Measurements from ENCODE around the gene RYR2.
"Not testable (repeated sequence)": the region's sequence is repeated elsewhere in the genome, so short reads cannot be mapped to it uniquely, and the experiment has no call there.

The RYR2 gene

DNA sequence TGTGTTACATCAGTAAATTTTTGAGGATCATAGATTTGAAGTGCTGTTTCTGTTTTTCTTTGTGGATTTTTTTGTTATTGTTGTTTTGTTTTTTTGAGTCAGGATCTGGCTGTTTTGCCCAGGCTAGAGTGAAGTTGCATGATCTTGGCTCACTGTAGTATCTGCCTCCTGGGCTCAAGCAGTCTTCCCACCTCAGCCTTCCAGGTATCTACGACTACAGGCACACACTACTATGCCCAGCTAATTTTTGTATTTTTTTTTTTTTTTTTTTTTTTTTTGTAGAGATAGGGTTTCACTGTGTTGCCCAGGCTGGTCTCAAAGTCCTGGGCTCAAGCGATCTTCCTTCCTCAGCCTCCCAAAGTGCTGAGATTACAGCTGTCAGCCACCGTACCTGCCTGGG lies 236.0 kb downstream of the RYR2 start:
- DNase-seq = not testable (repeated sequence)

DNA sequence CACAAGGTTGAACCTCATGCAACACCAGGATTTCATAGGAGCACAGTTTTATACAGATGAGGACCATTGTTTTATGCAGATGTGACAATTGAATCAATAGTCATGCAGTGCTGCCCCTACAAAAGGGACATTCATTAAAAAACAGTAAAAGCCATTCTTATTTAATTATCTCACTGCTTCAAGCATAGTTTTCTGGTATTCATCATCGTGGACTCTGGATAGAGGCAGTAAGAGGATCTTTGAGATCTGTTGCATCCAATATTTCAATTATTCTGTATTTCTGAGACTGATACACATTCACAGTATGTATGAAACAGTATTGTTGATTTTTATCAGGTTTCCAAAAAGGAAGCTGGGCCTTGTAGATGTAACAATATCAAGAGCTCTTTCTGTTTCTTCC lies 237.6 kb downstream of the RYR2 start:
- no peak for DNase-seq

DNA sequence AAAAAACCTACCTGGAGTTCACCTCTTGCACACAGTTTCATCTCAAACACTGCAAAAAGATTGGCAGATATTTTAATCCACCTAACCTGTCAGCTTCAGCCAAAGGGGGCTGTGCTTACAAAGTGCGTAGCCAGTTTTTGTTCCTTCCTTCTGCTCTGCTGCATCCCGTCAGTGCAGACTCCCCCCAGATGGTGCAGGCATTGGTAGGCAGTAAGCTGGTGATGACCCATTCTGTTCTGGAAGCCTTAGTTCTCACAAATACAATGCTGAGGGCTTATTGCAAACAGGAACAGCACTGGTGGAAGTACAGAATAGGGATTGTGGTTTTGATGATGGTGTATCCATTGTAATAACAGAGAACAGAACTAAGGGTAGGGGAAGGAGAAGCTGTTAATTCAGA lies 239.5 kb downstream of the RYR2 start:
- DNase-seq = no peak

DNA sequence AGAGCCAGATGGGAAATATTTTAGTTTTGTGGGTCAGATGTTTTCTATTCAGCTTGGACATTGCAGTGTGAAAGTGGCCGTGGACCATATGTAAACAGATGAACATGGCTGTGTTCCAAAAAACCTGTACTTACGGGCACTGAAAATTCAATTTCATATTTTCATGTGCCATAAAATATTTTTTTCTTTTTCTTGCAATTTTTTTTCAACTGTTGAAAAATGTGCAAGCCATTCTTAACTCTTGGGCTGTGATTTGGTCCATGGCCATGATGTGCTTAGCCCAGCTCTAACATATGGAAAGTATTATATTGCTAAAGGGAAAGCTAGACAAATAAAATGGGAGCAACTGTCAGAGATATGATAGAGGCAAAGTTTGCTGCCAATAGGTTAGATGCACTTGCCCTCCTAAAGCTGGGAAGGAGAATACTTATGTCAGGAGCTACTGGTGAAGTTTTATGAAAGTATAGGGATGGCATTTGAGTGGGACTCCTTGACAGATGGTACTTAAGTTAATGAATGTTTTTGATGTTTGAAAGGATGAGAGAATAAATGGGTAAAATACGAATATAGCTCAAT lies 240.3 kb downstream of the RYR2 start:
- DNase-seq = no peak

DNA sequence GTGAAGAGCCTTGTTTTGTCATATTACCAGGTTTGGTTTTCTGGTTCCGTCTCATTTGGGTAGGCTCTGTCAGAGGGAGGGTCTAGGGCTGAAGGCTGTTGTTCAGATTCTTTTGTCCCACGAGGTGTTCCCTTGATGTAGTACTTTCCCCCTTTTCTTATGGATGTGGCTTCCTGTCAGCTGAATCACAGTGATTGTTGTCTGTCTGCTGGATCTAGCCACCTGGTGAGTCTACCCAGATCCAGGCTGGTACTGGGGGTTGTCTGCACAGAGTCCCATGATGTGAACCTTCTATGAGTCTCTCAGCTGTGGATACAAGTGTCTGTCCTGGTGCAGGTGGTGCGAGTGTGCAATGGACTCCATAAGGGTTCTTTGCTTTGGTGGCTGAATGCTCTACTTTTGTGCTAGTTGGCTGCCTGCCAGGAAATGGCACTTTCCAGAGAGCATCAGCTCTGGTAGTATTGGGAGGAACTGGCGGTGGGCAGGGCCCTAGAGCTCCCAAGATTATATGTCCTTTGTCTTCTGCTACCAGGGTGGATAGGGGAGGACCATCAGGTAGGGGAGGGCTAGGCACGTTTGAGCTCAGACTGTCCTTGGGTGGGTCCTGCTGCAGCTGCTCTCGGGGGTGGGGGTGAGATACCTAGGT lies 246.0 kb downstream of the RYR2 start:
- DNase-seq = no peak

DNA sequence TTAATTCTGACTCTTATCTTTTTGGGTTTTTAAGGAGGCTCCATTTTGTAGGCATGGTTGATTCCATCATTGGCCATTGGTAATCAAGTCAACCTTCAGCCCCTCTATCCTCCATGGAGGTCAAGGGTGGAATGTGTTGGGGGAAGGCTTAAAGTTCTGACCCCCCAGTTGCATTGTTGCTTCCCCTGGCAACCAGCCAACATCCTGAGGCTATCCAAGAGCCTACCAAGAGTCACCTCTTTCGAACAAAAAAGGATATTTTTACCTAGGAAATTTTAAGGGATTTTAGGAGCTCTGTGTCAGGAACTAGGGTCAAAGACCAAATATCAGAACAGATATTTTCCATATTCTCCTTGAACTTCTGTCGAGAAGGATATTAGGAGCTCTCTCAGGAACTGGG lies 251.8 kb downstream of the RYR2 start:
- DNase-seq = no peak

DNA sequence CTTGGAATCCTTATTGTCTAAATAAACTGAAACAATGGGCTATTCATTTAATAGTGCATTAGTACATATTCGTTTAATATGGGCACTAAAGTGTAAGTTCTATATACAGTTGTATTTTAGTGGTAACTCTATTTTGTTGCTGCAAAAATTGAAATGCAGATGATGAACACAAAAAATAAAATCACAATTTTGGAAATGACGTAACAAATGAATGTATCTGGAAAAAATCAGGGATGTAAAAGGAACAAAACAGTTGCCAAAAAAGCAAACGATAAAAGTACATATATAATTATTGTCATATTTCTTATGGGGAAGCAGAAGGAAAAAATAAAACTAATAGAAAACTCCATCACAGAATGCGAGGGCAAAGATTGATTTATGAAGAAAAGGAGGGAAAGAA lies 254.9 kb downstream of the RYR2 start:
- DNase-seq = no peak

DNA sequence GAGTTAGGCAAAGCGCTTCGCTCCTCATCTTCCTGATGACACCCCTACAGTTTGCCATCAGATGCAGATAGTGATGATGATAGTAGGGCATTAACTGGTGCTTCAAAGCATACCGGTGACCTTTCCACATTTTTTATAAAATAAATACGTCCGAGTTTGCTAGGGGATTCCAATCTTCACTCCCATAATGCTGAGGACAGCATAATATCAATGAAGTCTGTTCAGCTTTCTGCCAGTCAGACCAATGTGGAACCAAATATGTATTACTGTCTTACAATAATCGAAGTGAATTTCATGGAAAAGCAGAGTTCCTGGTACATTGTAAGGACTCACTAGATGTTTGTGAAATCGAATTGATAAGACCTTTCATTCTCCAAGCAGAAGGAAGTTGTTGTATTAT lies 258.7 kb downstream of the RYR2 start:
- no peak for DNase-seq

DNA sequence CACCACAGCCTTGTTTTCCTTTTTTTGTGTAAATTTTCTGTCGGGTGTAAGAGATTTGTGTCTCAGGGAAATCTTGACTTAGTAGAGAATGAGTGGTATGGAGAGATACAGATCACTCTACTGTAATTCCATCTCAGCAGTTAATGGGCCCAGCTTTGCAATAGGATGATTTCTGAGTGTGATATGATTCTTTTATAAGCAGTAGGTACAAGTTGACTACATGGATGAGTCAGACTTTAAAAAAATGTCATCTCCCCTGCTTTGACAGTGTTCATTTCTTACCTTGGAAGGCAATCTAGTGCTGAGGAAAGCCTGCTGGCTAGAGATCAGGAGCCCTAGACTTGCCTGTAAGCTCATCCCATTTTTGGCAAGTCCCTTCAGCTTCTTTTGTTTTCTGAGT lies 261.9 kb downstream of the RYR2 start:
- DNase-seq = no peak

DNA sequence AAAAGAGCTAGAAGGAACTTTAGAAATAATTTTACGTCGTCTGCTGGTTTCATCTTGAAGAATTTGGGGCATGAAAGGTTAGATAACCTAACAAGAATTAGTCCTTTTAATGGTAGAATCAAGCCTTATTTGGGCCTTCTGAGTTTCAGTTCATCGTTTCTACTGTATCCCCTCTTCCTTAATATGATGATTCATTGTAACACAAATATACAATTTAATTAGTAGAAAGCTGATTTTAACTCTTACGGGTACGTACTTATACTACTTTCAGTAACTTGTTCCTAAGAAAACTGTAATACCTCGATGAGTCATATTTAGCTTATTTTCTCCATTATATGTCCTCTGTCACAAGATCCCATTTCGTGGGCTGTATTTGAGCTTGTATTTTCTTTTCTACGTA lies 264.7 kb downstream of the RYR2 start:
- DNase-seq = no peak

DNA sequence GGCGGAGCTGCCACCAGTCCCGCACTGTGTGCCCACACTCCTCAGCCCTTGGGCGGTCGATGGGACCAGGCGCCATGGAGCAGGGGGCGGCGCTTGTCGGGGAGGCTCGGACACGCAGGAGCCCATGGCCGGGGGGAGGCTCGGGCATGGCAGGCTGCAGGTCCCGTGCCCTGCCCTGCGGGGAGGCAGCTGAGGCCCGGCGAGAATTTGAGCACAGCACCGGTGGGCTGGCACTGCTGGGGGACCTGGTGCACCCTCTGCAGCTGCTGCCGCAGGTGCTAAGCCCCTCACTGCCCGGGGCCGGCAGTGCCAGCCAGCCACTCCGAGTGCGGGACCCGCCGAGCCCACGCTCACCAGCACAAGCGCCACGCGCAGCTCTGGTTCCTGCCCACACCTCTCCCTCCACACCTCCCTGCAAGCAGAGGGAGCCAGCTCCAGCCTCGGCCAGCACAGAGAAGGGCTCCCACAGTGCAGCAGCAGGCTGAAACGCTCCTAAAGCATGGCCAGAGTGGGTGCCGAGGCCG lies 267.7 kb downstream of the RYR2 start:
- DNase-seq = no peak

DNA sequence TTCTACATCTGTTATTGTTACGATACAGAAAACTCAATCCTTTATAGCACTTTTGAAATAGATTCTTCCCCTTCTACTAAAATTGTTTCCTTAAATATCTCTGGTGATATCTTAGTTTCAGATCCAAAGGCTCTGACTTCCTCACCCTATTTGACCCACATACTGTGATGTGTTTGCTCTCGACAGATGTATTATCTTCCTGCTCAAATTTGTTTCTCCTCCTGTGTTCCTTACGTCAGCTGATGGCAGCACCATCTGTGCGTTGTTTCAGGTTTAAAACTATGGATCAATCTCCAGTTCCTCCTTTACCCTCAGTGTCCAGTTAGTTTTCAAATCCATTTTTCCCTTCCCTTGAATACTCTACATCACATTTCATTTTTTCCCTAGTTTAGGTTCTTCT lies 274.4 kb downstream of the RYR2 start:
- no peak for DNase-seq

DNA sequence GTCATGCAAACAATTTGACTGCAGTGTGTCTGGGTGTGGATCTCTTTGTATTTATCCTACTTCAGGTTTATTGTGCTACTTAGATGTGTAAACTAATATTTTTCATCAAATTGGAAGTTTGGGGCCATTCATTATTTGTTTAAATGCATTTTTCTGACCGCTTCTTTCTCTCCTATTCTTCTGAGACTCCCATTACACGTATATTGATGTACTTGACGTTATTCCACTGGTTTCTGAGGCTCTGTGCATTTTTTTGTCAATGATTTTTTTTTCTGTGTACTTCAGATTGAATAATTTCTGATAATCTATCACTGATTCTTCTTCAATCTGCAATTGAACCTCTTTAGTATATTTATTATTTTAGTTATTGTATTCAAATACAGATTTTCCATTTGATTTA lies 276.8 kb downstream of the RYR2 start:
- DNase-seq = no peak

DNA sequence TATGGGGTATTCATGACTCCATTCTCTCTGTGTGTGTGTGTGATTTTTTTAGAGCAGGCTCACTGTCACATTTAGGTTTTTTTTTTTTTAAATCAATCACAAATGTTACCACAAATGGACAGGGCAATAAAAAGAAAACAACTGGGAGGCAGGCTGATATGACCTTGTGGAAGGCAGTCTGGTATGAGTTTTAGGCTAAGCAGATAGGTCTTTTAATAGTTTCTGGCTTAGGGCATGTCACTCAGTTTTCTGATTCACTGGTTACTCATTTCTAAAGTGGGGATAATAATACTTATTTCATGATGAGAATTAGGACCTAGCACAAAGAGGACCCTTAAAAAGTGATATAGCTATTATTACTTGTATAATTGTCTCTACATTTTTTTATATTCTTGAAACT lies 278.9 kb downstream of the RYR2 start:
- no peak for DNase-seq

DNA sequence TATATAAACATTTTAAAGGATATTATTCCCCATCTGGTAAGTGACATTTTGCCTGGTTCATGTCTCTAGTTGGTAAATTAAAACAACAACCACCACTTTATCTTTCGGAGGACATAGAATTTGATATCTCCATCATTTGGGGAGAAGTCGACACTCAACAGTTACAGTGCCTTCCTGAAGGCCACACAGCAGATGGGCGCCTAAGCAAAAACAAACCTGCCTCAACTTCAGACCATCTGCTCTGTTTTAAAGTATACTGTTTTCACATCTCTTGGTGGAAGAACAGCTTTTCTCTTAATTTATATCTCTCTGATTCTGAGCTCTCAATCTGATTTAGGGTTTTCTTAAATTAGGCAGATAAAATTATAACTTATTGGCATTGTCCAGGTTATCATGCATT lies 282.2 kb downstream of the RYR2 start:
- no peak for DNase-seq

DNA sequence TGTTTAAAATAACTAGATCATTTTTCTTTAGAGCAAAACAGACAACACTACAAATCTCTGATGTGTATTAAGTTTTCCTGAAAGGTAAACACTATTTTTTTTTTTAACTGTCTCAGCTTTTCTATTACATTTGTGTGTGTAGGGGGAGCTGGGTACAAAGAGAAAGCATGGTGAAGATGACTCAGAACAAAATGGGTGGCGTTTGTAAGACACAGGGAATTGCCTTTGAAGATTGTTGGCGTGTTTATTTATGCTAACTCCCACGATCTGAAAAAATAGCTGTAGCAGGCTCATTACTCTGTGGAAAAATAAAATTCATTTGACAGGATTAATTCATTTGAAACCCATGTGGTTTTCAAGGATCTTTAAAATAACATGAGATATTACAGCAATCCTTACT lies 285.1 kb downstream of the RYR2 start:
- no peak for DNase-seq

DNA sequence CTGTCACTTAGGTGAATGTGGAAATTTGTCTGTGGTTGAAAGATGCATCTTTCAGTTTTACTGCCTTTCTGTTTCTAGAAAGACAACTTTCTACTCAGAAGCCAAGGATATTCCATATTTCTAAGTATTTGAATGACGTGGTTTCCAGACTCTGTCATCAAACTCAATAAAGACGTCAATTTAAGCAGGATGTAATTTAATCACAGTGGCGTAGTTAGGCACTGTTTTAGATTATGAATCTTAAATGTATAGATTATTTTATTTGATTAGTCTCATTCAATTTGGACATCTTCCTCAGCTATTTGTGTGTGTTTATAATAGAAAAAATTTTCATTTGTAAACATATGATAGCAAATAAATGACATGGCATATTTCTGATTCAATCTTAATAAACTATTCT lies 298.9 kb downstream of the RYR2 start:
- no peak for DNase-seq

DNA sequence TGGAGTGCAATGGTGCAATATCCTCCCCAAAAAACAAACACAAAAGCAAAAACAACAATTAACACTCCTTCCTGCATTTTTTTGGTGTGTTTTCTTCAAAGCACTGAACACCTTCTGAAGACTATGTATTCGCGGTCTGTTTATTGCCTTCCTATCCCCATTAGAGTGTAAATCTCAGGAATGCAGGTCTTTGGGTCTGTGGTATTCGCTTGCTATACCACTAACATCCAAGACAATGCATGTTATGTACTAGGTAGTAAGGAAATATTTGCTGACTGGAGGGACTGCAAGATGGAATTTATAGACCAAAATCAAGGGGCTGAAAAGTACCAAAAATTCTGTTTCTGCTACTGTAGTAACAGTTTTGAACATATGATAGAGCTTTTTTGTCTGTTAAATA lies 299.4 kb downstream of the RYR2 start:
- no peak for DNase-seq

DNA sequence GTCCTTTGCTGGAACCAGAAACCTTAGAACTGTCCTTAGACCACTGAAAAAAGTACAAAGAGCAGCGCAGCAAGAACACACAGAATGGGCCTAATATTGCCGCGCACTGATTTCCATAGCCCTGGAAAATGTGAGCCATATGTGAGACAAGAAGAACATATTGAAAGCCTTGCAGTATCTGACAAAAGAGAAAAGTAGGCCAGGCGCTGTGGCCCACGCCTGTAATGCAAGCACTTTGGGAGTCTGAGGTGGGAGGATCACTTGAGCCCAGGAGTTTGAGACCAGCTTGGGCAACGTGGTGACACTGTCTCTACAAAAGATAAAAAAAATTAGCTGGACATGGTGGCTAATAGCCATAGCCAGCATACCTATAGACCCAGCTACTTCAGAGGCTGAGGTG lies 300.7 kb downstream of the RYR2 start:
- no peak for DNase-seq

DNA sequence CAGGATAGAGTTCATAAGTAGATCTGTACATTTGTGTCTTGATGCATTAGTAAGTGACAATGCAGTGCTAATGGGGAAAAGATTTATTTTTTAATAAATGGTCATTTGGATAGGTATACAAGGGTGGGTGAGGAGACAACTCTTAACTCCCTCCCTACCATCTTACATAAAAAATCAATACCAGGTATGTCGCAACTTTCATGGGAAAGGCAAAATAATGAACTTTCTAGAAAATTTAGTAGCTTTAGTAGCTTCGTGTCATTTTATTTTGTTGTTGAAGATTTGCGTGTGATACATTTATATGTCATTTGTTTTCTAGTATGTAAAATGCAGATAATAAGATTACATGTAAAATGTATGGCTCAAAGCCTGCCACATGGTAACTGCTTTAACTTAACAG lies 310.8 kb downstream of the RYR2 start:
- DNase-seq = no peak

DNA sequence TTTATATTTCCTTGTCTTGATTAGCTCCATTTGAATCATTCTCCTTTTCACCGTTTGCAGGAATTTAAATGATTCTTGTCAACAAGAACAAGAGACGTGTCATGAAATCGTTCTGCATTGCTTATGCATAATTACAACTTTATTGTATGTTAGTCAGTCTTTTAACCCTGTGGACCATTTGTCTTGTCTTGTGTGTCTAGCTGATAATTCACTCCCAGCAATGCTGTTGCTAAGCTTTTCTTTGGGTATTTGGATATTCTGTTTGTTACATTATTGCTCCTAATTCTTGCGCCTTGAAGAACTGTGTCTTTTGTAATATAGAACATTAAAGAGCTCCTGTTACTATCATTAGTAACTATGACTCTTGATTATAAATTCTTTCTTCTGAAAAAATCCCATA lies 311.9 kb downstream of the RYR2 start:
- no peak for DNase-seq

DNA sequence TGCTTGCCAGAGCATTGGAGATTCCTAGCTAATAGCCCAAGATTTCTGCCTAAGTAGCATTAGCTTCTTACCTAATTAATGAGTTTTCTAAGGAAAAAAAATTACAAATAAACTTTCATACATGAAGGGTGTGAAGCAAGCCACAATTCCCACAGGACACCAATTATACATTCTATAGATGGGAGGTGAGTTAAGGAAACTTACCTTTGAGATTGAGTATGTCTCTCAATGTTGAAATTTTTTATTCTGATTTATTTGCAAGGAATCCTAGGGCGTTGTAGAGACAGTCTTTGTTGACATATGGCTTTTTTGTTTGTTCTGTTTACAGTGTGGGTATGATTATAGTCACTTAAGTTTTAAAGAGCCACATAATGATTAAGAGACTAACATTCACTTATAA lies 313.0 kb downstream of the RYR2 start:
- no peak for DNase-seq

DNA sequence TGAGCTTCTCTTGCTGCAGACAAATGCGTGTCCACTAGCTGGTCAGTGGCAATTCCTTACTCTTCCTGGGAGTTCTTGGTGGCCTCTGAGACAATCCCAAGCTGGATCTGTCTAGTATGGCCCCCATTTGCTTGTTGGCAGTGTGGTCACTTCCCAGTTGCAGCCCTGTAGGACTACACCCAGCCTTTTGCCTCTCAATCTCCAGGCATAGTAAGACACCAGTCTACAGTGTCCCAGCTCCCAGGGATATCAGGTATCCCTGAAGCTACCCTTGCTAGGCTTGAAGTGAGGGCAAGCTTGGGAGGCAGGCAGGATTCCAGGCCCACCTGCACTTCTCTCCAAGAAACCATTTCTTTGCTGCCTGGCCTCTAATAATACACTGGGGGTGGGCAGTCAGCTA lies 316.6 kb downstream of the RYR2 start:
- no peak for DNase-seq

DNA sequence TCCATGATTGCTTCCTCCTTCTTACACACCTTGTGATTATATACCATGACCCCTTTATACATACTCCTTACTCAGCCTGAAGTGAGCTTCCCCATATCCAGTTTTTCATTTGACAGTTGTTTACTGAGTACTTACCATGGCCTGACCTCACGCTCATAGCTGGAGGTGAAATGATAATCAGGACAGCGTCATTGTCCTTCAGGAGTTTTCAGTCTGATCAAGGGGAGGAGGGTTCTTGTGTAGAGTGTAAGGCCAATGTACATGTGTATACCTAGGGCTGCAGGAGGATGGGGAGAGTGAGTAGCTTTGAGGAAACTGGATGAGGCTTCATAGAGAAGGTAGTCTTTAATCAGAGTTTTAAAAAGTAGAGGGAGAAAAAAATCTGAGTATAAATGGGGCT lies 325.8 kb downstream of the RYR2 start:
- no peak for DNase-seq

DNA sequence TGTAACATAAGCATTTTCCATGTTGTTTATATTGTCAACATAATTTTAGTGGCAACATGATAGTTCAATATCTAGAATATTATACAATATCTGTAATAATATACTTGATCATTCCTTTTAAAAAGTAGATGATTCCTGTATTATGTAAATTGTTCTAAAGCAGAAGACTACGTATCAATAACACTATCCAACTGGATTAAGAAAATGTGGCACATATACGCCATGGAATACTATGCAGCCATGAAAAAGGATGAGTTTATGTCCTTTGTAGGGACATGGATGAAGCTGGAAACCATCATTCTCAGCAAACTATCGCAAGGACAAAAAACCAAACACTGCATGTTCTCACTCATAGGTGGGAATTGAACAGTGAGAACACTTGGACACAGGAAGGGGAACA lies 329.5 kb downstream of the RYR2 start:
- DNase-seq = not testable (repeated sequence)
